Mesodermal cell (in vitro differentiated cells): ENCODE results near the gene GOLGA6C.
"Not testable (repeated sequence)": the region's sequence is repeated elsewhere in the genome, so short reads cannot be mapped to it uniquely, and the experiment has no call there.

Source experiments
- H3K27ac ChIP-seq: 2 replicates; pipeline ENCODE4 v1.7.0; 2013; ENCODE audit warnings: mild to moderate bottlenecking, low read depth, low read length, moderate library complexity; ENCODE audit not compliant: severe bottlenecking
- H3K36me3 ChIP-seq: 2 replicates; pipeline ENCODE4 v1.7.1; 2013; ENCODE audit warnings: mild to moderate bottlenecking, low read length, moderate library complexity; ENCODE audit not compliant: control insufficient read depth, insufficient read depth
- H3K4me1 ChIP-seq: one replicate; pipeline ENCODE4 v1.7.1; 2013; ENCODE audit warnings: mild to moderate bottlenecking, low read length; ENCODE audit not compliant: insufficient read depth, control insufficient read depth, poor library complexity, severe bottlenecking
- H3K4me3 ChIP-seq: 2 replicates; pipeline ENCODE4 v1.7.0; 2013; ENCODE audit warnings: low read length, control low read depth, mild to moderate bottlenecking; ENCODE audit not compliant: insufficient read depth, poor library complexity, severe bottlenecking; ENCODE audit errors: extremely low read depth
- H3K9me3 ChIP-seq: 2 replicates; pipeline ENCODE4 v1.7.1; 2013; ENCODE audit warnings: mild to moderate bottlenecking, low read length, moderate library complexity; ENCODE audit not compliant: control insufficient read depth
- WGBS, 2 experiments: methylation state at CpG; one replicate each; pipeline ENCODE4 v1.1.5; 2013; ENCODE audit warnings: missing lambda C conversion rate in 2 of 2; ENCODE audit not compliant: insufficient coverage in 2 of 2; 5-methylcytosine and 5-hydroxymethylcytosine counted together

The GOLGA6C gene

DNA sequence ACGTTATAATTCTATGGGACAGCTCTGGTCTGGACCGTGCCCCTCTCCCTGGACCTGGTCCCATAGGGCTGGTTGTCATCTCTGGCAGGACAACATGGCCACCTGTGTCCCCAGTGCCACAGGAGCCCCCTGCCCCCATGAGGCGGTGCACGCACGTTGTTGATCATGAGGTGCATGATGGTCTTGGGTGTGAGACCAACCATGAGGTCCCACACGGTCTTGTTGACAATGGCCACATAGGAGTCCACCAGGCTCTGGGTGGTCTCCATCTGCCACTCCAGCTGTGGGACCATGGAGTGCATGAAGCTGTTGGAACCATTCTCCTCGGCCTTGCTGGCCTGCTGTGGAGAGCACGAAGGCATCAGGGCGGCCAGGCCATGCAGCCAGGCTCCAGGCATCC is 44.2 kb downstream of the GOLGA6C start:
- 87 to 88% methylated on average over 9 of the region's 9 CpGs for WGBS, 2 experiments
- no peak overlapping the region for H3K4me3 ChIP-seq
- no peak overlapping the region for H3K27ac ChIP-seq
- H3K36me3 ChIP-seq = no peaks in the 10 kb centered on the region
- H3K9me3 ChIP-seq = no peaks in the 10 kb centered on the region
- H3K4me1 ChIP-seq = no peaks in the 10 kb centered on the region

GRCh38 chr15:75302753-75303152 is 44.6 kb downstream of the GOLGA6C start:
- not testable (repeated sequence) for H3K27ac ChIP-seq, H3K36me3 ChIP-seq, H3K9me3 ChIP-seq, H3K4me1 ChIP-seq, H3K4me3 ChIP-seq
- 93 to 100% methylated on average over 2 of the region's 4 CpGs for WGBS, 2 experiments

- Histone ChIP-seq H3K36me3 (no peaks in the 10 kb centered on the region), H3K4me1 (no peaks in the 10 kb centered on the region), H3K4me3 (no peak overlapping the region), H3K9me3 (no peaks in the 10 kb centered on the region), H3K27ac (no peak overlapping the region)
- no CpG with 5 or more reads among the region's 3 CpGs for WGBS, 2 experiments
Measured at GRCh38 chr15:75306188-75306587, 48.1 kb downstream of the GOLGA6C start.

- WGBS, 2 experiments = 43 to 73% methylated on average over 7 to 13 of the region's 15 CpGs
- Histone ChIP-seq H3K4me1 (no peaks in the 10 kb centered on the region), H3K27ac (no peak overlapping the region), H3K9me3 (no peaks in the 10 kb centered on the region), H3K4me3 (no peak overlapping the region), H3K36me3 (no peaks in the 10 kb centered on the region)
Measured at GRCh38 chr15:75307778-75308390, 49.8 kb downstream of the GOLGA6C start.

DNA sequence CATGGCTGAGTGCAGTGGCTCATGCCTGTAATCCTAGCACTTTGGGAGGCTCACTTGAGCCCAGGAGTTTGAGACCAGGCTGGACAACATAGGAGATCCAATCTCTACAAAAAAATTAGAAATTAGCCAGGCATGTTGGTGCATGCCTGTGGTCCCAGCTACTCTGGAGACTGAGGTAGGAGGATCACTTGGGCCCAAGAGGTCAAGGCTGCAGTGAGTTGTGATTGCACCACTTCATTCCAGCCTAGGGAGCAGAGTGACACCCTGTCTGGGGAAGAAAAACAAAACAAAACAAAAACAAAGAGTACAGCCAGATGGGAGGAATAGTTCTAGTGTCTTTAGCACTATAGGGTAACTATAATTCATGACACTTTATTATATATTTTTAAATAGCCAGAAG is 51.6 kb downstream of the GOLGA6C start:
- Histone ChIP-seq H3K4me3 (no peak overlapping the region), H3K36me3 (no peaks in the 10 kb centered on the region), H3K27ac (no peak overlapping the region), H3K4me1 (no peaks in the 10 kb centered on the region), H3K9me3 (no peaks in the 10 kb centered on the region)

- 89 to 92% methylated on average over 1 of the region's 1 CpG for WGBS, 2 experiments
Measured at GRCh38 chr15:75312548-75312947, 54.4 kb downstream of the GOLGA6C start.

DNA sequence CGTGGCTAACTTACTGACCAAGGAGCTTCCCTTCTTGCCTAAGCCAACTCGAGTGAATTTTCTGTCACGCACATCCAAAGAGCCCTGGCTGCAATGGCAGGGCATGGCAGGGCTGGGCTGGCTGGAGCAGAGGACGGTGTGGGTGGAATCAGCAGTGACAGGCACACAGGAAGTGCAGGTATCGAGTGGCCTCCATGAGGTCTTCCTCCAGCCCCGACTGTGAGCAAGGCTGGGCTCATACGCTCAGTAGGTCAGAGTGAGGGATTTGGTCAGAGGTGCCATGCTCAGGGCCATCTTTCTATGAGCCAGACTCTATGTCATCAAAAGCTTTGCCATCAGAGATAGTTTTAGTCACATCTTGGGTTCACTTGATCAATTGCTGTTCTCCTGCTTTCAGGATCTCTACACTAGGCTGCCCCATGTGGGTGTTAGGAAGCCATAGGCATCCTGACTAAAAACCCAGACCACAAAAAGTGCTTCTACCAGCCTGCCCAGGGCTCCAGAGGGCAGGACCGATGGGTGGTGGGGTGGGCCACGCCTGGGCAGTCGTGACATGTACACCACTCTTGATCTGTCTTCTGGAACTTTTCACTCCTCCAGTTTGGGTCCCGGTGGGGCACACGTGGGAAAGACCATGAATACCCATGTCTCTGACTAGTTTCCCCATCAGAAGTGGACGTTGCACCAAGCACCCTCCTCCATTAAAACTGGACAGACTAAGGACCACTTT is 55.1 kb downstream of the GOLGA6C start:
- 88 to 95% methylated on average over 10 of the region's 13 CpGs for WGBS, 2 experiments
- Histone ChIP-seq H3K9me3 (no peaks in the 10 kb centered on the region), H3K4me1 (no peaks in the 10 kb centered on the region), H3K4me3 (no peak overlapping the region), H3K27ac (no peak overlapping the region), H3K36me3 (no peaks in the 10 kb centered on the region)

More at GRCh38 chr15:75312548-75312947, 54.4 kb downstream of the GOLGA6C start:
- H3K9me3 ChIP-seq, H3K4me3 ChIP-seq, H3K4me1 ChIP-seq, H3K36me3 ChIP-seq, H3K27ac ChIP-seq: not testable (repeated sequence)

GRCh38 chr15:75314552-75315290 is 56.6 kb downstream of the GOLGA6C start:
- Histone ChIP-seq H3K27ac (no peak overlapping the region), H3K9me3 (no peaks in the 10 kb centered on the region), H3K36me3 (no peaks in the 10 kb centered on the region), H3K4me3 (no peak overlapping the region), H3K4me1 (no peaks in the 10 kb centered on the region)
- 86 to 94% methylated on average over 5 of the region's 5 CpGs for WGBS, 2 experiments

DNA sequence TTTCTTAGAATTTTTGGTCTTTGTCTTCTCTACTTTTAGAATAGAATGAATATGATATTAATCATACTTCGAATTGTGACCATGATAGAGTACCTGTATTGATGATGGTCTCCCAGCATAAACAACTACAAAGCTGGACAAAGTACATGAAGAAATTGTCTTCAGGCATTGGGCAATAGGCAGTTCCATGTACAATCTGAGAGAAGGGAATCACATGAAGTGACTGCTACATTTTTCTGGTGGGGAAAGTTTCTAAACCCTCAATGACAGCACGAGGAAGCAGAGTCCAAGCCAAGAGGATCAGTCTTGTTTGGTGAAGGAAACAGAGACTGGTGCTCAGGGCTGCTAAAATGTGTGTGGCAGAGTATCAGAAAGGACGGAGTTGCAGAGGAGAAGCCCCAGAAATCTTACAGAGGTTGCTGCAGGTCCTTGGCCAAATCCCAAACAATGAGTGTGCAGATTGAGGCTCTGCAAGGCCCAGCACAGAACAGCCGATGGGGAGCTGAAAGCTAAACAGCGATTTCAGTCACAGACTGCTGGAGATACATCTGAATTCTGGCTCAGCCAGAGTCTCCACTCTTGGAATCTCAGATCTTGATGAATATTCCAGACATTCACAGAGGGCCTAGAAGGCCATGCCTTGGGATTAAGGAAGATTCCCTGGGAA is 61.2 kb downstream of the GOLGA6C start:
- H3K36me3 ChIP-seq, H3K9me3 ChIP-seq, H3K4me1 ChIP-seq, H3K4me3 ChIP-seq, H3K27ac ChIP-seq: not testable (repeated sequence)
- 82 to 100% methylated on average over 2 to 3 of the region's 5 CpGs for whole genome bisulfite sequencing, 2 experiments
